Measurements from ENCODE around the gene CD93.

Gene CD93

DNA sequence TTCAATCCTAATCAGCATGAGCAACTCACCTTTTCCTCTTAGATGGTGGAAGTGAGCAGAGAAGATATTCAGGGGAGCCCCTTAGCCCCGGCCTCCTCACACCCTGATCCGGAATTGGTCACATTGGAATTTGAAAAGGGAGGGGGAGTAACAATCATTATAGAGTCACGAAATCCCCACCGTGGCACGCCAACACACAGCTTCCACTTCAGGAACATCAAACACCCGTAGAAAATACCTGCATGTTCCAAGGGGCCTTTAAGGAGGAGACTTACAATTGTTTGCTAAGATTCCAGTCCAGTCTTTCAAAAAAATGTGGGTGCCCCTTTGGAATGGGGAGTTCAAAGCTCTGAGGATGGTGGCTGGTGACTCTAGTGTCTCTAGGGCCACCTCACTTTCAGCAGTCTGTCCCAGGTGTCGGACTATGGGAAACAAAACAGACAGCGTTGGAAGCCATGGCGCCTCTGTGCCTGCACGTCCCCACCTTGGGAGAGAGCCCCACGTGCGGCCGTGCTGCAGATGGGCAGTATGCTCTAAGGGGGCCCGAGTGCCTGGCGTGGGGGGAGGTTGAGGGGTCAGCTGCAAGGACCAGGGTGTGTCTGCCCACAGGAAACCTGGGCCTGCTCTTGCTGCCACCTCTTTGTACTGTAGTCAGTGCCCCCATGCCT is 2.4 kb downstream of the CD93 start:
- no peak for DNase-seq (ENCODE audit: low read depth, low spot score)

DNA sequence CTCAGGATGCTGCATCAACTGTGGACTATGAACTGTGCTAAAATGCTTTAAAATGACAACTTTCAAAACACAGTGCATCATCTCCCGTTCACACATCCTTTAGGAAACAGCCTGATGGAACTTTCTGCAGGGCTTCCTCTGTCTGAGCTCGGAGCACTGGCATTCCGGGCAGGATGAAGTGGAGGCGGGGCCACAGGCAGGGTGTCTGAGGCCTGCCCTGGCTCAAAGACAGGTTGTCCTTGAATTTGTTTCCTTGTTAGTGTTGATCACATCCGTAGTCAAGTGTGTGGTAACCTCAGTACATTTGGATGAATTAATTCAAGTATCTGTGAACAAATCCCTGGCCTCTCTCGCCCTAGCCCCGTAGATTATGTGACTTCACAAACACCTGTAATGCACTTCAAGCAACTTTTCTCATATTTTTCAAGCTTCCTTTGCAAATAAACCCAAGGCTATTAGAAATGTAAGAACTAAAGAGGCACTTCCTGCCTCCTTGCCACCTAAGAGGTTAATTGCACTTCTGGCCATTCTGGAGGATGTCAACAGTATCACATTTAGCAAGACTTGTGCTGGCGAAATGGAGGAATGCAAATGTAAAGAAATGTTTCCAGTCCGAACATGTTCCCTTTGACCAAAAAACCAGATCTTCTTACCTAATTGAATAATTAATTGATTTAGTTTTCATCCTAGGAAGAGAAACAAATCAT is 3.1 kb downstream of the CD93 start:
- no peak for DNase-seq (ENCODE audit: low read depth, low spot score)

DNA sequence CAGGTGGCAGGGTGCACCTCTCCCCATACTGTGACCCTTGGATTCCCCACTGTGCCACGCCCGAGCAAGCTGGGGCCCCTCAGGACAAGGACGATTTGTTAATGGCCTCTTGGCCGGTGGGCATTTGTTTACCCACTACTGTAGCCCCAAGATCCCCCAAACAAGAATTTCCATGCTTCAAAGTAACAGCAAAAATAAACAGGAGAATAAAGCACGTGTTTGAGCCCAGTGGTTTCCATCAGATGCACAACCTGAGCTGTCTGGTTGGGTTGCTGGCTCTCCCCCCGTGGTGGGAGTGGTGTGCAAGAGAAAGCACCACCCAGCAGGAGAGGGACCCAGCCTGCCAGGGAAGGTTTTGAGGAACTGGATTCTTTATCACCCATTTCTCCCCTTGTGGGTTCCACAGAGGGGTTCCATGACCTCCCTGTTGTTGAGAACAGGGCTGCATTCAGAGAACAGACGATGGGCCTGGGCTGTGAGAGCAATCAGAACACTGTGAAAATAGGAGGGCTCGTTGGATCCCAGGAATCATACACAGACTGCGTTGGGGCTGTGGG is 4.8 kb downstream of the CD93 start:
- no peak for DNase-seq (ENCODE audit: low read depth, low spot score)

DNA sequence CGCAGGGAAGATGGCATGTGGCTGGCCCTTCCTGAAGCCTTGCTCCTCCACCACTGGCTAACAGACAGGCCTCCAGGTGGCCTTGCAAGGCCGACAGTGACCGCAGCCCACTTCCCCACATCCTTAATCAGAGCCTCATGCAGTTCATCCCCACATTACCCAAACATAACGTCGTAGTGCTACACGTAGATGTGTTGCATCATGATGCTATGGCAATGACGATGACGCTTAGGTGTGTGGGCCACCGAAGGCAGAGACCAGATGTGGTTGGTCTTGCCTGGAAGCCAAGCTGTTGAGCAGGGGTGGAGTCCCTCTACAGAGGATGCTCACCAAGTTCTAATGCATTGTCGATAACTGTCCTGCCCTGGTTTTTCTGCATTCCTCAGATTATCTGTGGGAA is 5.6 kb downstream of the CD93 start:
- no peak for DNase-seq (ENCODE audit: low read depth, low spot score)

DNA sequence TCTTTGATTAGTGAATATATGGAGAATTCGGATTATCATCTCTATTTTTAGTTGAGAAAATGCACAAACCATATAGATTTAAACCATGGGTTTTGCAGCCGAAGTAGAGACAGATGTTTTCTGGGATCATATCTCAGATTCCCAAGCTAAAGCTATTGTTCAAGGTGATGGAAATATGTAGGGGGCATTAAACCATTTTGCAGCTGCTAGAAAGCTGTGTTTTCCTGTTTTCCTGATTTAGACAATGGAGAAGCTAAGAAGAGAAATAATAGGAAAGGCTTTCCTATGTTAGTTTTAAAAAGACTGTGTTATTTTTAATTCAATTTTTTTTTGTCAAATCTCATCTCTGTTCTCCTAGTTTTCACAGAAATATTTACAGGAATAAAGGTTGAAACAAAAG is 6.2 kb downstream of the CD93 start:
- DNase-seq (ENCODE audit: low read depth, low spot score) = no peak

DNA sequence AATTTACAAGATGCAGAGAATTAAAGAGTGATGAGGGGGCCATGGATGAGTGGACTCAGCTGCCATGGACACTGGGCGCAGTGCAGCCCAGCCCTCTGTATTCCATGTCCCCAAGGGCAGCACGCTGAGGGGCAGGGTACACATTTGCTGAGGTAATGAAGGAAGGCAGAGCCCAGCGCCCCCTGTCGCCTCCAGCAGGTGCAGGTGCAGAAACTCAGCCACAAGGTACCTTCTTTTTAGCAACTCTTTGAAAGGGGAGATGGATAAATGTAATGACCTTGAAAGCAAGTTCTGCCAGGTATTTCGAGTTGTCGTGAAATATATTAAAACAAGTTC is 7.1 kb downstream of the CD93 start:
- DNase-seq (ENCODE audit: low read depth, low spot score) = no peak

DNA sequence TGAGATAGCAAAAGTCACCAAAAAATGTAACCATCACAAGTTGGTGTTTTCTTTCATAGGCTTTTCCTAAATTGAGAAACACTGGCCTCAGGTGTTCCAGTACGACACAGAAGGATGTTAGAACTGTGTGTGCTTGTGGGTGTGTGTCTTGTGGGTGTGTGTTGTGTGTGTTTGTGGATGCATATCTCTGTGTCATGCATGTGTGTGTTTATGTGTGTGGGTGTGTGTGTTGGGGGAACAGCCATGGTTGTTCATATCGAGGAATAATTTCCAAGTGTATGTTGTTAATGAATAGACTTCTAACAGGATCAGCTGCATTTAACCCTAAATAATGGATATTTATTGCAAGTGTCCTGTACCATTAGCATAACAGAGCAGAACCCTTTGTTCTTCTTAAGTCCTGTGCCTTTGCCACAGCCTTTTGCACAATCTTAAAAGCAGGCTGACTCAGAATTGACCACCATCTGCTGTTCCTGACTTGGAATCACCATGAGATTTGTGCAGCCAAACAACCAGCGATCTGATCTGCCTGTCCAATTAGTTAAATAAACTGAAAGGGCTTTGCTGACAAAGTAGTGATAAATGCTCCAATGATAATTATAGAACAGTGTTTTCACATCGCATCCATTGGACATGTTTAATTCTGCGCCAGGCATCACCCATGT is 7.6 kb downstream of the CD93 start:
- DNase-seq (ENCODE audit: low read depth, low spot score) = no peak

DNA sequence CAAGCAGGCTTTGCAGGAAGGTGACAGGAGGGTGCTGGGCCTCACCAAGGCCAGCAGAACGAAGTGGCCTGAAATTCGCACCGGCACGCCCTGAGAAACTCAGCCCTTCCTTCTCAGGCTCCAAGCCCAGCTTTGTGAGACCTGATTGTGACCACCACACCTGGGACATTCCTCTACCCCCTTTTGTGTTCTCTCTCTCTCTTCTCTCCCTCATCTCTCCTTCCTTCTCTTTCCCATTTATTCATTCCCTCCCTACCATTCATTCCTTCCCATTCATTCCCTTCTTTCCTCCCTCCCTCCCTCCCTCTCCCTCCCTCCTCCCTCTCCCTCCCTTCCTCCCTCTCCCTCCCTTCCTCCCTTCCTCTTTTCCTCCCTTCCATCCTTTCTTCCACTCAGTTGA is 8.8 kb downstream of the CD93 start:
- DNase-seq (ENCODE audit: low read depth, low spot score) = no peak

DNA sequence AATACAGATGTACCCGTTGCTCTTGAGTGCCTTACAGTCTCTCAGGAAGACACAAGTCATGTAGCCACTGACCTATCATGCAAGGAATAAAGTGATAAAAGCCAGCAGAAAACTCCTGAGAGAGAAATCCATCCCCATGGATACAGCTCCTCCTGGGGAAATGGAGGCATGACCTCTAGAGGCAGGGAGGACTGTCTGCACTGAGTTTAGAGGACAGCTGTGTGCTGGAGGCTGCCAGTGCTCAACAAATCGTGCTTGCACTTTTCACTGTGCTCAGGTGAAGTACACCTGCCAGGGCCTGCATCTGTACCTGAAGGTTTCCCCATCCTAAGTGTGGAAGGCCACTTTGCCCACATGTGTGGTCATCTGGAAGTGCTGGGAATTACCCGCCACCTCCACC is 12.1 kb downstream of the CD93 start:
- DNase-seq (ENCODE audit: low read depth, low spot score) = no peak

DNA sequence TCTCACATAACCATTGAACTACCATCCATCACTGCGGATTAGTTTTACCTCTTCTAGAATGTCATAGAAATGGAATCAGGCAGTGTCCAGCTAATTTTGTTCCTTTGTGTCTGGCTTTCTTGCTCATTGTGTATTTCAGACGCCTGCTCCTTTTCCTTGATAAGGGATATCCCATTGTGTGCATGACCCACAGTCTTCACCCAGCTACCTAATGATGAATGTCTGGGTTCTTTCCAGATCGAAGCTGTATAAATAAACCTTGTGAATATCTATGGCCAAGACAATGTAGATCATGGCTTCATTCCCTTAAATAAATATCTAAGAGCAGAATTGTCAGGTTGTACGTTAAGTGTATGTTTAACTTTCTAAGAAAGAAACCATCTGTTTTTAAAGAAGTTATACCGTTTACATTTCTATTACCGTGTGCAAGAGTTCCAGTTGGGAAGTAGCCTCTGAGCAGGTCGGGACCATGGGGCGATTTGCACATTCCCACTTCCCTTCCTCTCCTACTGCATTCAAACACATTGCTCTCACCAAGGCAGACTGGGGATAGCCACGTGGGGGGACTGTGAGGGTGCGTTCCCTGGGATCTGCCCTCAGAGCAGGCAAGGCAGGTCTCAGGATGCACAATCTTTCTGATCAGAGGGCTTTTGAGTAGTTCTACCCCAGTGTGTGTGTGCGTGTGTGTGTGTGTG is 13.1 kb downstream of the CD93 start:
- no peak for DNase-seq (ENCODE audit: low read depth, low spot score)

DNA sequence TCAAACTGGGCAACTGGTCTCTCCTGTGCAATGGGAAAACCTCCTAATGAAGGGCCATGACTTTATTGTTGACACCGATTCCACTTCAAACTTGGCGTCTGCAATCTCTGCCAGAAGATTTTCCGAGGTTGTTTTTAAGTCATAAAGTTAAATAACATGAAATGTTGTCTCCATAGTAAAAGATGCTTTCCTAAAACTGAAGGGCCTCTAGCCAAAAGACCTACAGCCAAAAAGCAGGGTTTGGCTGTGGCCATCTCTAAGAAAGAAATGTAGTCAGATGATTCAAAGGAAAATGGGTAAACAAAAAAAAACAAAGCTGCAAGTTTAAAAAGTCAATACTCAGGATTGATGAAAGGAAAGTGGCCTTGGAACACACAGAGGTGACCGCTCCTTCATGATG is 14.1 kb downstream of the CD93 start:
- no peak for DNase-seq (ENCODE audit: low read depth, low spot score)

DNA sequence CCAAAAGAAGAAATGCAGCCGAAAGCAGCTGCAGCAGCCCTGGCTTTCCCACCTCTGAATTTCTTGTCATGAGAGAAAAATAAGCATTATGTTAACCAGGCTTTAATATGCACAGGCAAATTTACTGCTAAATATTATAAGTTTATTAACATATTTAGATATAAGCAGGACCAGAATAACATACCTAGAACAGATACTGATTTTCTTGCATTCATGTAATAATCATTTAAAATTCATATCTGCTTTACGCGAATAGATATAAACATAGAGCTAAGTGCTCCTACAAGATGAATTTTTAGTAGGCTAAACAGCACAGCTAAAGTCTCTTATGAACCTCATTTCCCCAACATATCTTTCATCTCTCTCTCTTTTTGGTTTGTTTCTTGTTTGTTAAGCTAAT is 14.7 kb downstream of the CD93 start:
- DNase-seq (ENCODE audit: low read depth, low spot score) = no peak

DNA sequence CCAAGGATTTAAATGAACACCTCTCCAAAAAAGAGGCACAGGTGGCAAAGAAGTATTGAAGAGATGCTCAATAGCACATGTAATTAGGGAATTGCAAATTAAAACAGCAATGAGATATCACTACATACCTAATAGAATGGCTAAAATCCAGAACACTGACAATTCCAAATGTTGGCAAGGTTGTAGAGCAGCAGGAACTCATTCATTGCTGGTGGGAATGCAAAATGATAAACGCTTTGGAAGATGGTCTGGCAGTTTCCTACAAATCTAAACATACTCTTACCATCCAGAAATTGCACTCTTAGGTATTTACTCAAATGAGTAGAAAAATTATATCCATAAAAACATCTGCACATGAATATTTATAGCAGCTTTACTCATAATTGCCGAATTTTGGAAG is 17.0 kb downstream of the CD93 start:
- DNase-seq (ENCODE audit: low read depth, low spot score) = no peak

DNA sequence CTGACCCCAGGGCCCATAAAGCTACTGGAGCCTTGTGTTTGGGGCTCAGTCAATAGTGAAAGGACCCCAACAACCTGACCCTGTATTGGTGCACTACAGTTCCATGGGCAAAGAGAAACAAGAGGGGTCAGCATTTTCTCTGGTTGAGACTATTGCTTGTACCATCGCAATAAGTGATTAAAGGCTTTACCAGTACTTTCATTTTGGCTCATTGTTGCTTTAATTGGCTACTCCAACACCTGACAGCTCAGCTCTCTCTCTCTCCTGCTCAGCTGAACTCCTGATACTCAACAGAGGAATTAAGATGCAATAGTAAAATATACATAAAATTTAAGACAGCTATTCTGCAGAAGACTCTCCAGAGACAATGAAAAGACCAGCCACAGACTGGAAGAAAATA is 17.8 kb downstream of the CD93 start:
- DNase-seq (ENCODE audit: low read depth, low spot score) = no peak

DNA sequence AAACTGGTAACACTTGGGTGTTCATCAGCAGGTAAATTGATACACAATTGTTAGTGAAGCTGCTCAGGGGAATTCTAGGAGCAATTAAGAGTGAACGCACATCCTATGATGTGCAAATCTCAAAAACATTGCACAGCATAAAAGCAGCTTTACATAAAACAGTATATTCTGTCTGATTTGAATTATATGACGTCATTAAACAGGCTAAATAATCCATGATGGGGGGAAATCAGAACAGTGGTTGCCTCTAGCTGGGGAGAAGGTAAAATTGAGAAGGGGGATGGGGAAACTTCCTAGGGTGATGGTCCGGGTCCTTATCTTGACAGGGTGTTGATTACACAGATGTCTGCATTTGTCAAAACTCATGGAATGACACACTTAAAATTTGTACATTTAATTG is 19.4 kb downstream of the CD93 start:
- DNase-seq (ENCODE audit: low read depth, low spot score) = no peak

DNA sequence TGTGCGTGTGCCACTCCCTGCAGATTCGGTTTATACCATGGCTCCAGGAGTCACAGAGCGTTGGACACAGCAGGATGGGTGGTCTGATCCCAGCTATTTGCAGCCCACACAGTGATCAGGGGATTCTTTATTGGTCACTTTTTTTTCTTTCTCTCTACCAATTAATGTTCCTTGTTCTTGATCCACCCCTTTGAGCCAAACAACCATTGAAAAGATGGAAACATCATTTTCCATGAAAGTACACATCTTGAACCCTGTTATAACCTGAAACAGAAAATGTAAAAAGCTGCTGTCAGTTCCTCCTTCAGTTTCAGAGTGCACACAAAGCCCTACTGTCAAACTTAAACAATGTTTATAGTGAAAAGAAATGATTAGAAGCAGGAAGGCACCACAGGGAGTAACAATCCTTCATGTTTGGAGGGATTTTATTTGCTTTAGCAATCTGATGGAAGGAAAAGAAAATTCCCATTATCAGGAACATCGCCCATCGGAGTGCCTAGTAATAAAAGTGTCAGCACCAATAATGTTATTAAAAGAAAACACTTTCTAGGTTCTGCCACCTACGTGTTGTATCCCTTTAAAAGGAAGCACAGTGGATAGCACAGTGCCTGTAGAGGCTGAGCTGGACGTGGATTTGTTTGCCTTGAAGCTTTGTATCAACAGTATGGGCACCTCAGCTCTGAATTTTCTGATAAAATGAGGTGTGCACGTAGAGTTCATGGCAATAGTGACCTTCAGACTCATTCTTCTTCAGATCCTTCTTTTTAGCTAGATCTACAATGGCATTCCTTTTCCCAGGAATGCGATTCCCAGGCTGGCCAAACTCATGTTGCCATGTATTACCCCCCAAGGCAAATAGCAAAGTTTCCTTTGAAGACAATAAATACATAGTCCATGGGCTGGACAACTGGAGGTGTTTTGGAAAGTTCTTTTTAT is 20.6 kb downstream of the CD93 start:
- DNase-seq (ENCODE audit: low read depth, low spot score) = no peak

DNA sequence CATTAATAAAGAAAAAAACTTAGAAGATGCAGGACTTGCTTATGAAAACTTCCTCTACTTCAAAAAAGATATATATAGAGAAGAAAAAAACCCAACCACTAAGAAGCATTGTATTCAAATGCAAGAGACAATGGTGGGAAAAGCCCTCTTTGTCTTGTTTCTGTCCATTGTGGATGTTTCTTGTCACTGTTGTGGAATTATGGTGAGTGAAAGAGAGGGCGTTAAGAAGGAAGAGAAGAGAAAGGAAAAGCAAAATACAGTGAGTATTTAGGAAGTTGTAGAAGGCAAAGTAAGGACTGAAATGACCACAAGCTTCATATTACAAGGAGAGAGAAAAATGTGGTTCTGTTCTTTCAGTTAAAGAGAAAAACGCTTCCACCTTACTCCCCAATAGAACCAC is 22.5 kb downstream of the CD93 start:
- DNase-seq (ENCODE audit: low read depth, low spot score) = no peak

DNA sequence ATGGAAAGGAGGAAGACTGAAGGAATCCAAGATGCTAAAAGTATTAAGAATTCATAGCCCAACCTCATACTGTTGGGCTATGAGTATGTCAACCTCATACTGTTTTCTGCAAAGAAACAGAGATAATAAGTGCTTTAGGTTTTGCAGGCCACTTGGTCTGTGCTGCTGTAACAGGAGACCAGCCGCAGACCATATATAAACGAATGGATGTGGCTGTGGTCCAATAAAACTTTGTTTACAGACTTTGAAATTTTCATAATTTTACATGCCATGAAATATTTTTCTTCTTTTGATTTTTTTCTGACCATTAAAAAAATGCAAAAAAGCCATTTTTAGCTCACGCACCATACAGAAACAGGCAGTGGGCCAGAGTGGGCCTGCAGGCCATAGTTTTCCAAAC is 23.0 kb downstream of the CD93 start:
- DNase-seq (ENCODE audit: low read depth, low spot score) = no peak

DNA sequence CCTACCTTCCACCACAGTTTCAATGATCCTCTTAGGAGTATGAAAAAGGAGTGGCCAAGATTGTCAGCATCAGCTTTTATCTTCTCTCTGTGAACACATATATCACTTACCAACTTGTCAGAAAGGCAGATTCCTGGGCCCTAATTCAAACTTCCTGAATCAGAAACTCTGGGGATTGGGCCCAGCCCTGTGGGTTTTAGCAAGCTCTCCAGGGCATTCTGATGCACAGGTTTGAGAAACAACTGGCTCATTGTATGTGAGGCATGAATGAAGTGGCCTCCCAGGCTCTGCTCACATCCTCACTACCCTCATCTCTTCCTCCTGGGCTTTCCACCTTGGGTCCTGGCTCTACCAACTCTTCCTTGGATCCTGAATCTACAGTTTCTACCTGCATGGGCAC is 23.5 kb downstream of the CD93 start:
- DNase-seq (ENCODE audit: low read depth, low spot score) = no peak

DNA sequence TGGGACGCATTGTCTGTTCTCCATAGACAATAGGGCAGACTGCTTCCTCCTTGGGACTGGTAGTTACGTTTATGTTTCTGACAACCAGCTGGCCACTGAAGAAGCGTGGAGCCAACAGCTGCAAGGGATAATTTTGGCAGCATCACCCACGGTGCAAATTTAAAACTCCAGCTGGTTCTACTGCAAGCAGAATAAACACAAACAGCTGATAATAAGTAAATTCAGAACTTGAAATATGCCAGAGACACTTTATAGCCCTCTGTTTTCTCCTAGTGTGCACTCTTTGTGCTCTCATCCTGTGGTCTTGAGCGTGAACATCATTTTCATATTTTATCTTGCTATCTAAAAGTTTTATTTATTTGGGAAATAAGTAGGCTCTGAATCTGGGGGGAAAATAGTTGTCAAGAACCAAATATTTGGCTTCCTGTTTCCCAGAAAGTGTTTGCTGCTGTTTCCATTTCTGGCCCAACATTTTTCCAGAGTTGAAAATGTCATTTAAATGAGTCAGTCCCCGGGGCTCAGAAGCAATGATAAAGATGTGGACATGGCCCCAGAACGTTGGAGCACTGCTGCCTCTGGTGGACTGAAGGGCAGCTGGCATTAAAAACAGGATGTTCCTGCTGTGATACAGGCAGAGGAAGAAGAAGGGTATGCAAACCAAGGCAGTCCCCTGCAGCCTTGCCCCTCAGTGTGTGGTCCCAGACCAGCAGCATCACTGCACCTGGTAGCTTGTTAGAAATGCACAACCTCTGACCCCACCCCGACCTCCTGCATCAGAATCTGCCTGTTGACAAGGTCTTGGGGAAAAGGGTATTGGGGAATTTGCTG is 24.2 kb downstream of the CD93 start:
- no peak for DNase-seq (ENCODE audit: low read depth, low spot score)

Data from activated naive CD8-positive, alpha-beta T cell treated with anti-CD3 and anti-CD28 coated beads, Interleukin-2, amount 50 U/mL, for 16 hours (primary cell).